Osteocyte (in vitro differentiated cells): ENCODE data around the gene CRYGN. TPM values are rescaled to one million over a fixed set of nuclear protein-coding genes. Genes with fewer than 3 reads are reported as not detected.

ENCODE experiments used
- DNase-seq: peaks from one replicate; pipeline ENCODE4 v3.0.0; 2021; ENCODE audit warnings: mixed read lengths; ENCODE audit not compliant: unreplicated experiment; ENCODE audit errors: extremely low spot score
- H3K27ac Mint-ChIP-seq: one replicate; pipeline ENCODE4 v1.8.0; 2021; ENCODE audit warnings: mild to moderate bottlenecking, mixed read lengths; ENCODE audit not compliant: unreplicated experiment
- H3K27me3 Mint-ChIP-seq: one replicate; pipeline ENCODE4 v1.8.0; 2021; ENCODE audit warnings: mixed read lengths; ENCODE audit not compliant: unreplicated experiment
- H3K36me3 Mint-ChIP-seq: one replicate; pipeline ENCODE4 v1.8.0; 2021; ENCODE audit warnings: mixed read lengths; ENCODE audit not compliant: unreplicated experiment
- H3K4me1 Mint-ChIP-seq: one replicate; pipeline ENCODE4 v1.8.0; 2021; ENCODE audit warnings: mixed read lengths; ENCODE audit not compliant: unreplicated experiment
- H3K4me3 Mint-ChIP-seq: one replicate; pipeline ENCODE4 v1.8.0; 2021; ENCODE audit warnings: mild to moderate bottlenecking, moderate library complexity, mixed read lengths; ENCODE audit not compliant: unreplicated experiment
- H3K9me3 Mint-ChIP-seq: one replicate; pipeline ENCODE4 v1.8.0; 2021; ENCODE audit warnings: mixed read lengths; ENCODE audit not compliant: unreplicated experiment
- total RNA-seq: library from RNA; stranded (reverse); gene quantifications from 2 replicates; pipeline ENCODE4 v1.2.1, GENCODE V29; 2021
- TF ChIP-seq, protein P1 (sequence below): fragments of 200-600 bp; sonication (generic); IDR thresholded peaks from 2 replicates; pipeline ENCODE4 v1.5.0; 2021; ENCODE audit warnings: antibody characterized with exemption, mild to moderate bottlenecking, moderate library complexity

CRYGN gene
- total RNA-seq, 1 donor from 2014 or later, result not detected

DNA sequence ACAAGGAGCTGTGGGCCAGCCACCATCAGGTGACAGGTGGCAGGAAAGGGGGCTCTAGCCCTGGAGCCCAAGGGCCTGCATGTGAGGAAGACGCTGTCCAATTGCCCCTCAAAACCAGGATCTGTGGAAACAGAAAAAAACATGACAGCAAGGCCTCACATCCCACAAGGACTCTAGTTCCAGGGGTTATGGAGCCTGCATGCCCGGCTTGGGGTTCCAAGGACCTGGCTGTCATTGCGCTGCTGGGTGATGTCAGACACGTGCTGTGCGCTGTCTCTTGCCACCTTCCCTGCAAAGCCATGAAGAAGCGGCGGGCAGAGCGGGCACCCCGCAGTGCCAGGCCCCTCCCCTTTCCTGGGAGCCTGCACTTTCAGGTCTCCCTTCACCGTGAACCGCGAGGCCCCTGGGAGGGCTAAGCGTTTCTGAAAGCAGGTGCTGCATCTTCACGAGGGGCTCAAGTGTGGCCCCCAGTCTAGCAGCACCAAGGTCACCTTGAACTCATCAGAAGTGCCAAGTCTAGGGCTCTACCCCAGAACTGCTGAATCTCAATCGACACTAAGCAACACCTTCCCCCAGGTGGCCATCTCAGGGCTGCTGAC, 15.1 kb upstream of the CRYGN start:
- Mint-ChIP-seq H3K9me3 (no peaks in the 10 kb centered on the region), H3K27me3 (peaks cover 2% of the 10 kb centered on the region), H3K27ac (no peak overlapping the region), H3K36me3 (no peaks in the 10 kb centered on the region), H3K4me3 (no peak overlapping the region), H3K4me1 (peaks cover 15% of the 10 kb centered on the region)
- TF ChIP-seq, protein P1, sequence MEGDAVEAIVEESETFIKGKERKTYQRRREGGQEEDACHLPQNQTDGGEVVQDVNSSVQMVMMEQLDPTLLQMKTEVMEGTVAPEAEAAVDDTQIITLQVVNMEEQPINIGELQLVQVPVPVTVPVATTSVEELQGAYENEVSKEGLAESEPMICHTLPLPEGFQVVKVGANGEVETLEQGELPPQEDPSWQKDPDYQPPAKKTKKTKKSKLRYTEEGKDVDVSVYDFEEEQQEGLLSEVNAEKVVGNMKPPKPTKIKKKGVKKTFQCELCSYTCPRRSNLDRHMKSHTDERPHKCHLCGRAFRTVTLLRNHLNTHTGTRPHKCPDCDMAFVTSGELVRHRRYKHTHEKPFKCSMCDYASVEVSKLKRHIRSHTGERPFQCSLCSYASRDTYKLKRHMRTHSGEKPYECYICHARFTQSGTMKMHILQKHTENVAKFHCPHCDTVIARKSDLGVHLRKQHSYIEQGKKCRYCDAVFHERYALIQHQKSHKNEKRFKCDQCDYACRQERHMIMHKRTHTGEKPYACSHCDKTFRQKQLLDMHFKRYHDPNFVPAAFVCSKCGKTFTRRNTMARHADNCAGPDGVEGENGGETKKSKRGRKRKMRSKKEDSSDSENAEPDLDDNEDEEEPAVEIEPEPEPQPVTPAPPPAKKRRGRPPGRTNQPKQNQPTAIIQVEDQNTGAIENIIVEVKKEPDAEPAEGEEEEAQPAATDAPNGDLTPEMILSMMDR, result no peak
- DNase-seq, result peak; percentile 84

DNA sequence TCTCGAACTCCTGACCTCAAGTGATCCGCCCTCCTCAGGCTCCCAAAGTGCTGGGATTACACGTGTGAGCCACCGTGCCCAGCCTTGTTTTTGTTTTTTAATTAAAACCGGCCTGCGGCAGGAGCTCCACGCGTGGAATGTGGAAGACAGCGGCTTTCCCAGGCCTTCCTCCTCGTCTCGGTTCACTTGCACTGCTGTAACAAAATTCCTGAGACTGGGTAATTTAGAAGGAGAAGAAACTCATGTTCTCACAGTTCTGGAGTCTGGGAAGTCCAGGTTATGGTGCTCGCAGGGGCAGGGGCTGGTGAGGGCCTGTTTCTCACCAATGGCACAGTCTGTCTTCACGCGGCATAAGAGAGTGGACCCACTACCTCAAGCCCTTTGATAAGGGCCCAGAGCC, 14.4 kb upstream of the CRYGN start:
- Mint-ChIP-seq H3K4me1 (peaks cover 8% of the 10 kb centered on the region), H3K9me3 (no peaks in the 10 kb centered on the region), H3K36me3 (no peaks in the 10 kb centered on the region), H3K27me3 (peaks cover 2% of the 10 kb centered on the region), H3K4me3 (no peak overlapping the region), H3K27ac (no peak overlapping the region)
- peak; percentile 57 for DNase-seq
- TF ChIP-seq, protein P1, result no peak

DNA sequence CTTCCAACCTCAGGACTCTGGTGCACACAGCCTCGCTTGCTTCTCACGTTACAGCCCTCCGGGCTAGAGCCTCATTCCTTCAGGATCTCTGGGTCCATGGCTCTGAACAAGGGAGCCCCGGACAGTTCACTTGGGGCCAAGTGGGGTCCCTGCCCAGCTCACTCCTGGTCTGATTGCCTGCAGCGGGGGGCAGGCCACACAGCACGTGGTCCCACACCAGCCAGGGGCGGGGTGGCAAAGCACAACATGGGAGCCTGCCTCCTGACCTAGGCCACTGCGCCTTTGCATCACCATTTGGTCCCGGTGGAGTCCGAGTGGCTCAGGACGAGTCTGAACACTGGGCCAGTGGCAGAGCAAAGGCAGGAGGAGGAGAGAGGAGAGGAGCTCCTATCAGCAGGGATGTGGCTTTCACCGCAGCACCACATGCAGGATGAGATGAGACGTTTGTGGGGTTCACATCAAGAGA, 13.4 kb upstream of the CRYGN start:
- DNase-seq, result no peak
- Mint-ChIP-seq H3K27ac (no peak overlapping the region), H3K4me3 (no peak overlapping the region), H3K36me3 (no peaks in the 10 kb centered on the region), H3K4me1 (peaks cover 7% of the 10 kb centered on the region), H3K9me3 (no peaks in the 10 kb centered on the region), H3K27me3 (peaks cover 2% of the 10 kb centered on the region)
- TF ChIP-seq, protein P1, result no peak

DNA sequence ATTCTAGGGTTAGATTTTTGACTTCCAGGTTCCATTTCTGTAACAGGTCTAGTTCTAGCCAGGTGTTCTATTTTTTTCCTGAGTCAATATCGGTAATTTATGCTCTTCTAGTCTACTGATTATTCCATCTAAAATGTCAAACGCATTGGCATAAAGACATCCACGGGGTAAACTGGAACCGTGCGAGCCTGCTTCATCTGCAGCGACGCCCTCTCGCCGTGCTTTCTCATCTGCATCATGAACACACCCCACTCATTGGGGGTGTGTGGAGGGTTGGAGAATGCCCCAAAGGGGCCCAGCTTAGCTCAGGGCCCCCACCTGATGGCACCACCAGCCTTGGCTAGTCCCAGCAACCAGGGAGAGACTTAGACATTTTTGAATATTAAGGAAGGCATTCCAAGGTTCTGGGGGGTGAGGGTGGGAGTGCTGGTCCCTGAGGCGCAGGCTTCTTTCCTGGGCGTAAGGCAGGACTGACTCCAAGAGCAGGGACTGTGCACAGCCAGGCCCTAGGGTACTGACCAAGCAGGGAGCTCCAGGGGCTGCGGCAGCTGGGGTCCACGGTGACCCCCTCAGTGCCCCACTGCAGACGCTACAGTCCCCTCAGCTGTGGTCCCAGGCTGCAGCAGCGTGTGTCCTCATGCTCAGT, 12.9 kb upstream of the CRYGN start:
- Mint-ChIP-seq H3K9me3 (no peaks in the 10 kb centered on the region), H3K4me3 (no peak overlapping the region), H3K27me3 (peaks cover 2% of the 10 kb centered on the region), H3K36me3 (no peaks in the 10 kb centered on the region), H3K27ac (no peak overlapping the region), H3K4me1 (peaks cover 7% of the 10 kb centered on the region)
- TF ChIP-seq, protein P1, result no peak
- no peak for DNase-seq

DNA sequence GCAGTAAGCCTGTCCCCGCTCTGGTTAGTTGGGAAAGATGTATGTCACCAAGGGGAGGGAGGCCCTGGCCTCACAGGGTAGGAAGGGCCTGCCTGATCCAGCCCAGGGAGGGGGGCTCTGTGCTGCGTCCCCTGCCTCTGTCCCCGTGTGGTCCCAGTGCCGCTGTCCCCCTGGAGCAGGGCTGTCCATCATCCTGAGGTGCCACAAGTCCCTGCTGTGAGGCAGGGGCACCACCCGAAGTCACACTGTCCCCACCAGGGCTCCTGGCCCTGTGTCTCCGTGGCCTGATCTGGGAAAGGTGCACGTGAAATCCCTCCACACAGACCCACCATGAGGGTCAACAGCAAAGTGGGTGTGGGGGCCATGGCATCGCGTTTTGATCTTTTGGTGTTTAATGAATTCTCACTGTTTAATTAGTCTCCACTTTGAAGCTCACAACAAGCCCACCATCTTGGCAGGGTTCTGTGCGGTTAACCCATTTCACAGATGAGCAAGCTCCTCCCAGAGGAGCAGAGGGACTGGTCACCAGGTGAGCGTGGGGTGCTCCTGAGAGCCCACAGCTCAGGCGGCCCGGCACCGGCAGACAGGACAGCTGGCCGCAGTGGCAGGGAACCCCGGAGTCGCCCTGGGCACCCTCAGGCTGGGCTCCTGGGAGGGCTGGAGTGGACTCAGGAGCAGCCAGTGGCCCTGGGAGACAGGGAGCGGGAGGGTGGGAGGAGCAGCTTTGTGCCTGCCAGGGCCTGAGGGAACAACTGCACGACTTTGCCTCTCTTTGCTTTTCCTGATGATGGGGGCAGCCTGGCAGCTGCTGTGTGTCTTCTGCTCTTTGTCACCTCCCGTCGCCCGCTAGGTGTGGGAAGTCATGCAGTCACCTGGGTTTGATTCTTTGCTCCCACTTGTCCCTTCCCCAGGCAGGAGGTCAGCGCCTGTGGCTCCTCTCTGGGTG, 12.0 kb upstream of the CRYGN start:
- peaks cover 9% of the 10 kb centered on the region for H3K4me1 Mint-ChIP-seq
- no peak overlapping the region for H3K27ac Mint-ChIP-seq
- no peaks in the 10 kb centered on the region for H3K9me3 Mint-ChIP-seq
- H3K27me3 Mint-ChIP-seq, result peaks cover 2% of the 10 kb centered on the region
- H3K36me3 Mint-ChIP-seq, result no peaks in the 10 kb centered on the region
- no peak overlapping the region for H3K4me3 Mint-ChIP-seq
- TF ChIP-seq, protein P1, result no peak
- no peak for DNase-seq
